ENCODE results near the gene RERE. TPM values are rescaled to one million over a fixed set of nuclear protein-coding genes. Genes with fewer than 3 reads are reported as not detected.
A peak's percentile ranks its signal among the peaks of the same experiment; 100 is the strongest.

Gene RERE
- total and polyA plus RNA-seq, 7 donors: 38.8 to 308 (median 99.7) TPM

DNA sequence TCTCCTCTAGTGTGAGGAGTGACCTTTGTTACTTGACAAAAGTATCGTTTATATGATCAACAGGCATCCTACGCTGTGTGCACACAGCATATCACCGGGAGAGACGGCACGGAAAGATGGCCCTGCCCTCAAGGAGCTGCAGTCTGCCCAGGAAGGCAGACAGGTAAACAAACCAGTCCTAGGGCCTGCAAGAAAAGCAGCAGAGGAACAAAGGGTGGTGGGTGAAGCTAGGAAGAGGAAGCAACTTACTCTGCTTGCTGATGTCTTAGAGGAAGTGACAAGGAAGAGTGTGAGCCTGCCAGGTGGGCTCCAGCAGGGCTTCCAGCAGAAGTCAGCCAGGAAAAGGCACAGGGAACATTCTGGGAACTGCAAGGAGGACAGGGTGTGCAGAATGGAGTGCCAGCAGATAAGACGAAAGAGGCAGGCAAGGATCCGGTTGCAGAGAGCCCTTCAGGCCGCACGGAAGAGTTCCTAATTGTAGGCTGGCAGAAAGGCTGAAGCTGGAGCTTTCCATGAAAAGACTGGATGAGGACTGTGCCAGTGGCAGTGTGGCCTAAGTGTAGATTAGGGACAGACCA lies 392.8 kb downstream of the RERE start:
- H3K4me3 ChIP-seq: peak overlapping the region; percentile 90
- WGBS, 3 donors: 5 to 9% (median 8%) methylated on average over 9 of the region's 9 CpGs
- DNase-seq: peak; percentile 58 to 82
- H3K27me3 ChIP-seq (ENCODE audit: insufficient read depth in 3 of 3, low read length in 2 of 3): no peaks in the 10 kb centered on the region
- peak; percentile 12 to 73 (median 65) for ATAC-seq
- peaks cover 65% of the 10 kb centered on the region for H3K4me1 ChIP-seq
- TF ChIP-seq, protein P1, sequence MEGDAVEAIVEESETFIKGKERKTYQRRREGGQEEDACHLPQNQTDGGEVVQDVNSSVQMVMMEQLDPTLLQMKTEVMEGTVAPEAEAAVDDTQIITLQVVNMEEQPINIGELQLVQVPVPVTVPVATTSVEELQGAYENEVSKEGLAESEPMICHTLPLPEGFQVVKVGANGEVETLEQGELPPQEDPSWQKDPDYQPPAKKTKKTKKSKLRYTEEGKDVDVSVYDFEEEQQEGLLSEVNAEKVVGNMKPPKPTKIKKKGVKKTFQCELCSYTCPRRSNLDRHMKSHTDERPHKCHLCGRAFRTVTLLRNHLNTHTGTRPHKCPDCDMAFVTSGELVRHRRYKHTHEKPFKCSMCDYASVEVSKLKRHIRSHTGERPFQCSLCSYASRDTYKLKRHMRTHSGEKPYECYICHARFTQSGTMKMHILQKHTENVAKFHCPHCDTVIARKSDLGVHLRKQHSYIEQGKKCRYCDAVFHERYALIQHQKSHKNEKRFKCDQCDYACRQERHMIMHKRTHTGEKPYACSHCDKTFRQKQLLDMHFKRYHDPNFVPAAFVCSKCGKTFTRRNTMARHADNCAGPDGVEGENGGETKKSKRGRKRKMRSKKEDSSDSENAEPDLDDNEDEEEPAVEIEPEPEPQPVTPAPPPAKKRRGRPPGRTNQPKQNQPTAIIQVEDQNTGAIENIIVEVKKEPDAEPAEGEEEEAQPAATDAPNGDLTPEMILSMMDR (IDR thresholded peaks at IDR 0.05): no peak
- peak overlapping the region; percentile 98 for H3K27ac ChIP-seq
- H3K9me3 ChIP-seq: no peaks in the 10 kb centered on the region
- intact Hi-C loops (cut with DNase I): loop anchor here (5.0 kb wide), 2 partner anchors 52 to 103 kb away; no protein-coding TSS in a partner anchor
- peaks cover 0 to 5% of the 10 kb centered on the region in 2 donors for H3K36me3 ChIP-seq (ENCODE audit: insufficient read depth in 1 of 2, low read depth in 1 of 2)

DNA sequence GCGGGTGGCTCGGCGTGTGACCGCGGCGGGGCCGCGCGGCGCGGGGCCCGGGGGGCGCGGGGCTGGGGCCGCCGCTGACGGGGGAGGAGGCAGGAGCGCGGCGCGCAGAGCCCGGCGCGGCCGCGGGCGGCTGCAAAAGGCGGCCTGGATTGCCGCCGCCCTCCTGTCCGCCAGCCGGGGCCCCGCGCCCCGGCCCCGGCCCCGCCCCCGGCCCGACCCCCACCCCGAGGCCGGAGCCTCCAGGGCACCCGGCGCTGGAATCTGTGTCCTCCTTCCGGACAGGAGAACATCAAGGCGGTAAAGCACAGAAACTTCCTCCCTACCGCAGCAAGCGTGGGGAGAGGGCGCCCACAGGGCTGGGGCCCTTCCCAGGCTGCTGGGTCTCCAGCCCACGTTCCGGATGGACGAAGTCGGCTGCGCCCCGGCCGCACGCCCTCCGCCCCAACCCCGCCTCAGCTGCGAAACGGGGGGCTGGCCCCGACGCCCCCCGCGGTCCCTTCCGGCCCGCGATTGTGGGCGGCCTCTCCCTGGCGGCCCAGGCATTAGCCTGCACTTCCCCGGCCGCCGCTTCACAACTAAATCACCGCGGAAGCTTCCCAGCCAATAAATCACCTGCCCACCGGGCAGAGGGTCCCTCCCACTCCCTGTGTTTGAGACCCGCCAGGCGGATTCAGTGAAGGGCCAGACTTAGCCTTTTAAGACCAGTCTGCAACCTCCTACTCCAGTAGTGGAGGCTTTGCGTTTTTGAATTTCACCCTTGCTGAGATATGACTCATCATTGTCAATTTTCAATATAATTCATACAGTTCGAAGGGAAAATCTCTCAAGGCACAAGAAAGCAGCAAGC lies 393.5 kb downstream of the RERE start:
- 0 to 1% (median 1%) methylated on average over 42 to 78 of the region's 79 CpGs for WGBS, 3 donors
- peak; percentile 55 to 74 for DNase-seq
- H3K4me1 ChIP-seq: peaks cover 72% of the 10 kb centered on the region
- no peaks in the 10 kb centered on the region for H3K9me3 ChIP-seq
- peak overlapping the region; percentile 90 for H3K4me3 ChIP-seq
- ATAC-seq: peak; percentile 25 to 52 (median 38)
- intact Hi-C loops (cut with DNase I): loop anchor here (2.0 to 5.0 kb wide), 3 partner anchors 49 to 103 kb away; no protein-coding TSS in a partner anchor
- H3K36me3 ChIP-seq (ENCODE audit: insufficient read depth in 1 of 2, low read depth in 1 of 2): peaks cover 0 to 7% of the 10 kb centered on the region in 2 donors
- TF ChIP-seq, protein P1 (IDR thresholded peaks at IDR 0.05): no peak
- no peaks in the 10 kb centered on the region for H3K27me3 ChIP-seq (ENCODE audit: insufficient read depth in 3 of 3, low read length in 2 of 3)
- H3K27ac ChIP-seq: peak overlapping the region; percentile 98

DNA sequence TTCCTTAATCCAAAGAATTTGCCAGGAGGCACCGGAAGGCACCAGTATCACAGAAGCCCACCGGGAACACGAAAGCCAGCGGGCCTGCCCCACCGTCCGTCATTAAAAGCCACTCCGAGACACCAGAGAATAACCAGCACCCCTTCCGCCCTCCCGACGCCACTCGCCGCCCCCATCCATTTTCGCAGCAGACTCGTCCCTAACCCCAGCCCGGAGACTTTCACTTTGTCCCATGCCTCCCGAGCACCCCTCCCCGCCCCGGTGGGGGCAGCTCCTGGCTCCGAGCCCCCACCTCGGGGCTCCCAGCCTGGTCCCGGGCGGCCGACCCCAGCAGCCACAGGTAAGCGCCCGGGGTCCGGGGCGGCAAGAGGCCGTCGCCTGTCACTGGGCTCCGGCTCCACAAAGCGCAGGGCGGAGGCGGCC lies 394.2 kb downstream of the RERE start:
- DNase-seq (peak in 1 of 2 donors; percentile 75), ATAC-seq (peak in 3 of 4 donors; percentile 0 to 6 (median 3))
- H3K27me3 ChIP-seq (ENCODE audit: insufficient read depth in 3 of 3, low read length in 2 of 3): no peaks in the 10 kb centered on the region
- H3K36me3 ChIP-seq (ENCODE audit: insufficient read depth in 1 of 2, low read depth in 1 of 2): peaks cover 4 to 7% of the 10 kb centered on the region in 2 donors
- no peaks in the 10 kb centered on the region for H3K9me3 ChIP-seq
- H3K27ac ChIP-seq: peak overlapping the region; percentile 98
- peak overlapping the region; percentile 90 for H3K4me3 ChIP-seq
- 0 to 1% (median 1%) methylated on average over 26 to 33 of the region's 33 CpGs for WGBS, 3 donors
- intact Hi-C loops (cut with DNase I): loop anchor here (2.0 to 5.0 kb wide), 3 partner anchors 48 to 104 kb away; no protein-coding TSS in a partner anchor
- H3K4me1 ChIP-seq: peaks cover 73% of the 10 kb centered on the region
- TF ChIP-seq, protein P1 (IDR thresholded peaks at IDR 0.05): no peak

DNA sequence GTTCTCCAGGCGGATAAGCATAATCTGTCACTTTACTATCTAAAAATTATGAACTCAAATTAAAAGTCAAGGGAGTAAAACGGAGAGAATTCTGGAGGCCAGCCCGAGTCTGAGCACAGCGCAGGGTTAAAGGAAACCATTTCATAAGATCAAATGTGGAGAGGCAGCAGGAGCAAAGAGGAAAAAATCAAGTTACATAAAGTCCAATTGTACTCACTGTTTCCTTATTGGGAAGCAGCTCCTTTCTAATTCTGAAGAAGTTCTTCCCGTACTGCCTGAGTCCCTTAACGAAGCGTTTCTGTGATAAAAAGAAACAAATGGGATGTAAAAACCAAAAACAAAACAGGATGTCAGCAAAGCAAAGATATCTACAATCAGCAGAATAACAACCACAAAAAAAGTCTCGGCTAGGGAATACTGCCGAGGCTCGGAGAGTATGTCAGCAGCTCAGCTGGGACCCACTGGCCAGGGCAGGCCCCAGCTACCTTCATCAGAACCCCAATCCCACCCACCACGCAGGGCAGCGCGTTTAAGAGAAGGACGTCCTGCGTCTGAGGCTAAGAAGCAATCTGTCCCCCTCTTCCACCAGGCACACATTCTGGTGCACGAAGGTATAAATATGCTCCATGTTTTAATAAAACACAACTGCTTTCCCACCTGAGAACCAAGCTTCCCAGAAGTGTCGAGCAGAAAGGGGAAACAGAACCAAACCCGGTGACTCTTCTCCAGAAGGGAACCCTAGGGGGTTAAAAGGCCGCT lies 394.8 kb downstream of the RERE start:
- H3K4me1 ChIP-seq: peaks cover 72% of the 10 kb centered on the region
- WGBS, 3 donors: 0 to 1% (median 1%) methylated on average over 19 of the region's 19 CpGs
- TF ChIP-seq, protein P1 (IDR thresholded peaks at IDR 0.05): no peak
- H3K4me3 ChIP-seq: peak overlapping the region; percentile 90
- H3K36me3 ChIP-seq (ENCODE audit: insufficient read depth in 1 of 2, low read depth in 1 of 2): peaks cover 7 to 8% of the 10 kb centered on the region in 2 donors
- no peaks in the 10 kb centered on the region for H3K9me3 ChIP-seq
- no peaks in the 10 kb centered on the region for H3K27me3 ChIP-seq (ENCODE audit: insufficient read depth in 3 of 3, low read length in 2 of 3)
- DNase-seq: peak; percentile 40 to 70
- H3K27ac ChIP-seq: peak overlapping the region; percentile 98
- no peak for ATAC-seq
- intact Hi-C loops (cut with DNase I): loop anchor here (2.0 to 5.0 kb wide), 3 partner anchors 48 to 105 kb away; no protein-coding TSS in a partner anchor
